GM19324 (cell line): Measurements from ENCODE around the gene CBFA2T3.
A peak's percentile ranks its signal among the peaks of the same experiment; 100 is the strongest.

ENCODE experiments used
- ATAC-seq: cut with Tn5 transposase; IDR thresholded peaks from one replicate; pipeline ENCODE4 v1.9.1; 2021; ENCODE audit warnings: mild to moderate bottlenecking, moderate library complexity; ENCODE audit not compliant: unreplicated experiment, low FRiP score

CBFA2T3 gene

GRCh38 chr16:88867581-88868246 is 109.3 kb downstream of the CBFA2T3 start:
- no peak for ATAC-seq

GRCh38 chr16:88866151-88866920 is 110.7 kb downstream of the CBFA2T3 start, which contains the start of gene PABPN1L:
PABPN1L (minus strand) TSS chr16:88866660; CDS start chr16:88866606, 54 bp downstream.
- ATAC-seq = no peak

DNA sequence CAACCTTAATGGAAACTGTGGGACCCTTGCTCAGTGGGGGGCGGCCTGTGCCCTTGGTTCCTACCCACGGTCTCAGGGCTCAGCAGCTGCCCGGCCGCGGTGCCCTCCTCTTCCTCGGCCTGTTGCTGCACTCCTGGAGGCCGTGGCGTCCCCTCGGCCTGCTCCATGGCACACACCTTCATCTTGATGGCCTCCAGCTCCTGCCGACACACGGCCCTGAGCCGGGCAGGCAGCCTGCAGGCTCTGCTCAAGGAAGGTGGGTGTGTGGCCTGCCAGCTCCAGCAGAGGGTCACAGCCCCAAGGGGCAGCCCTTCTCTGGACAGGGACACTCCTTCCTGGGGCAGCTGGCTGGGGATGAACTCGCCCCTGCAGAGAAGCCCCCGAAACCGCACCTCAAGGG is 111.3 kb downstream of the CBFA2T3 start:
- ATAC-seq = no peak

GRCh38 chr16:88865310-88865709 is 111.7 kb downstream of the CBFA2T3 start:
- no peak for ATAC-seq

- no peak for ATAC-seq
Measured at GRCh38 chr16:88864521-88864920, 112.5 kb downstream of the CBFA2T3 start.

- ATAC-seq = no peak
Measured at GRCh38 chr16:88864099-88864498, 112.9 kb downstream of the CBFA2T3 start.

DNA sequence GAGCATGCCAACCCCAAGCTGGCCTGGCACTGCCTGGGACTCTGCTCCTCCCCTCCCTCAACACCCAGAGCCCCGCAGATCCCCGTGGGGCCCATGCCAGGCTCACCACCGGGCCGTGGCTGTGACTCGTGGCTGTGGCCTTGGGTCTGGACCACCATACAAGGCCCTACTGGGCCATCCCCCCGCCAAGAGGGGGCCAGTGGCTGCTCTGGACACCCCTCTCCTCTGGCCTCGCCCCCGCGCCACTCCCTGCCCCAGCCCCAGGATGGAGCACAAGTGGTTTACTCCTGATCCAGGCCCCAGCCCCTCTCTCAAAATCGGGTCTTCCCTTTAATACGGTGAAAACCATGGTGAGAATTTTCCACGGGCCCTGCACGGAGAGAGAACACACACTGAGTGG is 113.6 kb downstream of the CBFA2T3 start:
- no peak for ATAC-seq

DNA sequence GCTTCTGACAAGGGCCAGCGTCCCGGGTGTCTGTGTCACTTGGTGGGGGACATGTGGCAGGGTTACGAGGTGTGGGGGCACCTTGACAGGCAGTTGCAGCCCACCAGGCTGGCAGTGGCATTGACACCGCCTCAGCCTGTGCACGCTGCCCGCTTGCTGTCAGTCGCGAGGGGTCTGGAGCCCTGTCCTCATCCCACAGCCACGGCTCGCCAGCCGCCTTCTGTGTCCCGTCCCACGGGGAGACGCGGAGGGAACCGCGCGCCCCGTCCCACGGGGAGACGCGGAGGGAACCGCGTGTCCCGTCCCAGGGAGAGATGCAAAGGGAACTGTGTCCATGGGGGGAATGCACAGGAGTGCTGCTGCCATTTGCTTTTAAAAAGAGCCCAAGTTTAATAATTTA is 114.0 kb downstream of the CBFA2T3 start:
- ATAC-seq = no peak

GRCh38 chr16:88861359-88861758 is 115.6 kb downstream of the CBFA2T3 start:
- ATAC-seq = no peak

DNA sequence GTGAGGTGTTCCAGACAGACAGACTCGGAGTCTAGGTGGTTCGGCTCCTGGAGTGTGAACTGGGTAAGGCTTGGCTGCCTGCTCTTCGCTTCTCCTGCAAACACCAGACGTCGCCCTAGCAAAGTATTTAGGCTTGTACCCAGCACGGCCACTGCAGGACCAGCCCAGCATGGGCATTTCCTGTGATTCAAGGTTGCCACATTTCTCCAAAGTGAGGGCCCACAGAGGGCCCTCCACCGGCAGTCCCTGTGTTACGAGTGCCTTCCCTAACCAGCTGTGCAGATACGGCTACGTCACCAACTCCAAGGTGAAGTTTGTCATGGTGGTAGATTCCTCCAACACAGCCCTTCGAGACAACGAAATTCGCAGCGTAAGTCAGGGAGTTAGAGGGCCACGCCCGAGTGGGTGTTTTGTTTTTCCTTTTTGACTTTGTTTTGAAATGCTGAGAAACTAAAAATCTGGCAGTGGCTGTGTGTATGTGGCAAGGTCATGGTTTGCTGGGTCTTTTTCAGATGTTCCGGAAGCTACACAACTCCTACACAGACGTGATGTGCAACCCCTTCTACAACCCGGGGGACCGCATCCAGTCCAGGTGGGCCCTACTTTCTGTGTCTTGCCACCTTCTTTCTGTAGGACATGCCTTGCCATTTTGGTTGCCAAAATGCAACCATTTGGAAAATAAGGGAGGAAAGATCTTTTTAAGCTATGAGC is 117.5 kb downstream of the CBFA2T3 start:
- ATAC-seq = no peak

- peak; percentile 31 for ATAC-seq
Measured at GRCh38 chr16:88857728-88858339, 119.2 kb downstream of the CBFA2T3 start.

DNA sequence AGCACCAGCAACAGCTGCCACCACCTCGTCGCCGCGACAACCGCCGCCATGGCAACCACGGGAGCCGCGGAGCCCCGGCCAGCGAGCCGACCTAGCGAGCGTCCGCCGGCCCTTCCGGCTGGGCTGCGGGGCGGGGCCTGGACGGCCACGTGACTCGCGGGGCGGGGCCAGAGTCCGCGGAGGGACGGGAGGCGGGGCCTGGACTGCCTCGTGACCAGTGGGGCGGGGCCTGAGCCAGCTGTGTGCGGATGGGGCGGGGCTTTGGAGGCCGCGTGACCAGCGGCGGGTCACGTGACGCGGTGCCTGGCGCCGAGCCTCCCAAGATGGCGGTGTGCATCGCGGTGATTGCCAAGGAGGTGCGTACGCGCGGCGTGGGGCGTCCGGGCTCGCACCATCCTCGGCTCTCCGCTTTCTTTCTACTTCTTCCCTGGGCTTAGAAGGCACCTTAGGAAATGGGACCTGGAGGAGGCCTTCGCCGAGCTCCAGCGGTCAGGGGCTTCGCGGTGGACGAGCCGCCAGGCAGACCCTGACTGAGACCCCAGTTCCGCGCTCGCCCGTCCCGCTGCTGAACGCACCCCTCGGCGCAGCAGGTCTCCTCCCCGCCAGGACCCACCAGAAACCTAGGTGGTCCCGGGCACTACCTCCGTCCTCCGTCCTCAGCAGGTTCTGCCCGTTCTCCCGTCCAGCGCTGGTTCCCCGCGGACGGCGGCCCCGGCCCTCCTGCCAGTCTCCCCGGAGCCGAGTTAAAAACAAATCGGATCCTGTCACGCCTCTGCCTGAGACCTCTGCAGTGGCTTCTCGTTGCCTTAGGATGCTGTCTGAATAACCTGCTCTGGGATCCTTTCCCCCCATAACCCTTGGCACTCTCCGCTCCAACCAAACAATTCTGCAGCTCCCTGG is 119.9 kb downstream of the CBFA2T3 start, which contains the start of the genes GALNS and TRAPPC2L:
Gene GALNS, minus strand, starts transcription at position 120 of the 900 bp plus-strand sequence. Its CDS starts 70 bp downstream, at position 50.
Gene TRAPPC2L, plus strand, starts transcription at position 300 of the 900 bp plus-strand sequence. Its CDS starts 24 bp downstream, at position 324.
- peak; percentile 88 for ATAC-seq

GRCh38 chr16:88856122-88856827 is 120.7 kb downstream of the CBFA2T3 start:
- no peak for ATAC-seq

- ATAC-seq = no peak
Measured at GRCh38 chr16:88855736-88856121, 121.3 kb downstream of the CBFA2T3 start.

- no peak for ATAC-seq
Measured at GRCh38 chr16:88855176-88855575, 121.8 kb downstream of the CBFA2T3 start.

DNA sequence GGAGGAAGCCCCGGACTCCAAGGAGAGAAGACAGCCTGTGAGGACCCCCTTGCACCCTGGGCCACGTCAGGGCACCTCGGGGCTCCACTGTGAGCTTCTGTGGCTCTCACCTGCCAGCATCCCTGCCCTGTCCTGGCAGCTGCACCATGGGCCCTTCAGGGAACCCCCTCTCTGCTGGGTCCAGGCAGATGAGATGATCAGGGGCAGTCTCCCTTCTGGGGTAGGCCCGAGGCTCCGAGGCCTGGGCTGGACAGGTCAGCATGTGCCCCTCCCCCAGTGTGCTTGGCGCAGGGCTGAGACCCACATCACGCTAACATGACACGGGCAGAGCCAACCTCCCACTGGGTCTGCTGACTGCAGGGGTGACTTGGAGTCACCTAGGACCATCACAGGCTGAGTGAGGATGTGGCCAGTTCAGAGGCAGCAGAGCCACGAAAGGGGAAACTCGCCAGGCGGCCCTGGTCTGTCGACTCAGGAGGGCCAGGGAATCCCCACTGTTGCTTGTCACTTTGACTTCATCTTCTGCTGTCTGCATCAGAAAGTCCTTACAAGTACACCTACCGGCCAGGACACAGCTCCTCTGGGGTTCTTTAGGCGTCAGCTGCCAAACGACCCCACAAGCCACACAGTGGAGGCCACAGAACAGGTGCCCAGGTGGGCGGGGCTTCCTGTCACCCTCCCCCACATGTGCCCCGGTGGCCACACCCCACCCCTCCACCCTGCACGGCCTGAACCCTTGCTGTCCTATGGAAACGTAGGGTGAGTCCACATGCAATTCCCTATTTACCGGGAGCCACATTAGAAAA is 122.5 kb downstream of the CBFA2T3 start:
- no peak for ATAC-seq

- no peak for ATAC-seq
Measured at GRCh38 chr16:88853325-88853941, 123.6 kb downstream of the CBFA2T3 start.

GRCh38 chr16:88851616-88852015 is 125.4 kb downstream of the CBFA2T3 start:
- no peak for ATAC-seq
